ENCODE measurements around the gene PI4KA.
"Not testable (repeated sequence)": the region's sequence is repeated elsewhere in the genome, so short reads cannot be mapped to it uniquely, and the experiment has no call there.

DNA sequence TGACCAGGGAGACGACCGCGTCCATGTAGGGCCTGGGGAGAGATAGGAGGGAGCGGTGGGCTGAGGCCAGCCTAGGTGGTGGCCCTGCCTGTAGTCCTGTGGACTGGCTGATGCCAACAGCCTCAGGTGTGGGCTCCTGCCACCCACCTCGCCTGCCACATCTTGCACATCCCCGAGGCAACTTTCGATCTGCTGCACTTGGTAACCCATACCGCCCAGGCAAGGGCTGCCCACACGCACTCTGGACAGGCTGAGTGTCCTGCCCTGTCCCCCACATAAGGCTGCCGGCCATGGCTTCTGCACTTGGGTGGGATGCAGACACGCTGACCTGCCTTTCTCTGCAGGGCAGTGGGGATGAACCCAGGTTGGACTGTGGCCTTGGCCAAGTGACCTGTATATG, 148.6 kb downstream of the PI4KA start:
- TF ChIP-seq, protein P1, sequence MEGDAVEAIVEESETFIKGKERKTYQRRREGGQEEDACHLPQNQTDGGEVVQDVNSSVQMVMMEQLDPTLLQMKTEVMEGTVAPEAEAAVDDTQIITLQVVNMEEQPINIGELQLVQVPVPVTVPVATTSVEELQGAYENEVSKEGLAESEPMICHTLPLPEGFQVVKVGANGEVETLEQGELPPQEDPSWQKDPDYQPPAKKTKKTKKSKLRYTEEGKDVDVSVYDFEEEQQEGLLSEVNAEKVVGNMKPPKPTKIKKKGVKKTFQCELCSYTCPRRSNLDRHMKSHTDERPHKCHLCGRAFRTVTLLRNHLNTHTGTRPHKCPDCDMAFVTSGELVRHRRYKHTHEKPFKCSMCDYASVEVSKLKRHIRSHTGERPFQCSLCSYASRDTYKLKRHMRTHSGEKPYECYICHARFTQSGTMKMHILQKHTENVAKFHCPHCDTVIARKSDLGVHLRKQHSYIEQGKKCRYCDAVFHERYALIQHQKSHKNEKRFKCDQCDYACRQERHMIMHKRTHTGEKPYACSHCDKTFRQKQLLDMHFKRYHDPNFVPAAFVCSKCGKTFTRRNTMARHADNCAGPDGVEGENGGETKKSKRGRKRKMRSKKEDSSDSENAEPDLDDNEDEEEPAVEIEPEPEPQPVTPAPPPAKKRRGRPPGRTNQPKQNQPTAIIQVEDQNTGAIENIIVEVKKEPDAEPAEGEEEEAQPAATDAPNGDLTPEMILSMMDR (IDR thresholded peaks at IDR 0.05): not testable (repeated sequence)
- not testable (repeated sequence) for TF ChIP-seq POLR2A, POLR2AphosphoS5 (IDR thresholded peaks at IDR 0.05)

Data from prostate gland (tissue), 2 donors.